Panc1 (cell line): ENCODE data around the gene SETD3.

ENCODE experiments used
- POLR2AphosphoS5 ChIP-seq: IDR thresholded peaks from 2 replicates; pipeline ENCODE4 v1.6.1; 2012; ENCODE audit warnings: mild to moderate bottlenecking, low read depth, low read length, moderate library complexity
- TF ChIP-seq, protein P1 (sequence below): fragments of 450-650 bp; IDR thresholded peaks from 2 replicates; pipeline ENCODE4 v1.5.1; 2017; ENCODE audit warnings: mild to moderate bottlenecking

DNA sequence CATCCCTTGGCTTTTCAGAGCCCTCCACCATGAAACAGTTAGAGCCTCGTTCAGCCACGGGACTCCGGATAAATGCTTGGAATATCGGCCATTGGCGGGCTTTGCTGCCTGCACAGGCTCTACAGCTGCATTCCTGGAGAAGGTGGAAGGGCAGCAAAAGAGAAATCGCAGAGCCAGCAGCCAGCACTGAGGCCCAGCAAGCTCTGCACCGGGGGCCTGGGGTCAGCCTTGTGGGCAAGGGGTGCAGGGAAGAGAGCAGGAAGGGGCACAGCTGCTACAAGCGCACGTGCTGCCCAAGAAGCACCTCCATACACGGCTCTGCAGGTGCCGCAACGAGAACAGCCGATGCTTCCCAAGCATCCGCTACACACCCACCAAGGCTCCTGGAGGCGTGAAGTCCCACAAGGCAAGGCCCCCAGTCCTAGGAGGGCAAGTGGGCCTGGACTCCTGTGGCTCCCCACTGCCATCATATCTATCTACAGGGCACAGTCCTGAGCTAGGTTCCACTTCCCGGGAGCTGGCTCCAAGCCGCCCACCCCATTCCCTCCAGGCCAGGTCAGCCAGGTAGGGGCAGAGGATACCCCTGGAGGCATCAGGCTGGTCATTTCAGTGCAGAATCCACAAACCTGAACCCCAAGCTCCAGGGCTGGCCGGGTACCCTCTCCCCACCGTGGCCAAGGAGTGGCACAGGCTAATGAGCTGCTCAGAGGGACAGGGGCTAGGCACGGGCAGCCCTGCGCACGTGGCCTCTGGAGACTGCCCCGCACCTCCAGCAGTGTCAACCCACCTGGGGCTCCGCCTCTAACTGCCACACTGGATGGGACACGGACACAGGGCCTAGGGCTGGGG is 40.7 kb upstream of the SETD3 start:
- TF ChIP-seq, protein P1, sequence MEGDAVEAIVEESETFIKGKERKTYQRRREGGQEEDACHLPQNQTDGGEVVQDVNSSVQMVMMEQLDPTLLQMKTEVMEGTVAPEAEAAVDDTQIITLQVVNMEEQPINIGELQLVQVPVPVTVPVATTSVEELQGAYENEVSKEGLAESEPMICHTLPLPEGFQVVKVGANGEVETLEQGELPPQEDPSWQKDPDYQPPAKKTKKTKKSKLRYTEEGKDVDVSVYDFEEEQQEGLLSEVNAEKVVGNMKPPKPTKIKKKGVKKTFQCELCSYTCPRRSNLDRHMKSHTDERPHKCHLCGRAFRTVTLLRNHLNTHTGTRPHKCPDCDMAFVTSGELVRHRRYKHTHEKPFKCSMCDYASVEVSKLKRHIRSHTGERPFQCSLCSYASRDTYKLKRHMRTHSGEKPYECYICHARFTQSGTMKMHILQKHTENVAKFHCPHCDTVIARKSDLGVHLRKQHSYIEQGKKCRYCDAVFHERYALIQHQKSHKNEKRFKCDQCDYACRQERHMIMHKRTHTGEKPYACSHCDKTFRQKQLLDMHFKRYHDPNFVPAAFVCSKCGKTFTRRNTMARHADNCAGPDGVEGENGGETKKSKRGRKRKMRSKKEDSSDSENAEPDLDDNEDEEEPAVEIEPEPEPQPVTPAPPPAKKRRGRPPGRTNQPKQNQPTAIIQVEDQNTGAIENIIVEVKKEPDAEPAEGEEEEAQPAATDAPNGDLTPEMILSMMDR, result no peak
- TF ChIP-seq POLR2AphosphoS5, result no peak
